ENCODE results near the gene FAM9C.
"Not testable (repeated sequence)": the region's sequence is repeated elsewhere in the genome, so short reads cannot be mapped to it uniquely, and the experiment has no call there.

The FAM9C gene

GRCh38 chrX:13043938-13044337 lies 482 bp downstream of the FAM9C start:
- no peak for DNase-seq (ENCODE audit: low read depth in 1 of 2, low spot score in 1 of 2)

GRCh38 chrX:13043138-13043537 lies 1.3 kb downstream of the FAM9C start:
- no peak for DNase-seq (ENCODE audit: low read depth in 1 of 2, low spot score in 1 of 2)

- DNase-seq (ENCODE audit: low read depth in 1 of 2, low spot score in 1 of 2) = no peak
These were observed 7.5 kb downstream of the FAM9C start for GRCh38 chrX:13036896-13037295.

DNA sequence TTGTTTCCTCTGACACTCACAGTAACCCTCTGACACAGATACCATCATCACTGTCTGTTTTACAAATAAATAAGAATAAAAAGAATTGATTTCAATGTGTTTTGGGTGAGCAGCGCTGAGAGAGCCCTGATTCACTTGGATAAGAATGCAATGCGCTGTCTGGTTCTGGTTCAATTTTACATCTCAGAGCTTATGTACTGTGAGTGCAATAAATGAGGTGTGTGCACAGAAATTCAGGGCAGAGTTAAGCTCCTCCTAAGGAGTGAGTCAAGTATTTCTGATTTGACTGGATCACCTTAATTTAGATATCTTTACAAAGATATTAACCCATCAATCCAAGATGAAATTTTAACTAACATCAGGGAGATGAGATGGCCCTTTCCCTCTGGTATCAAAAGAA lies 11.2 kb downstream of the FAM9C start:
- DNase-seq (ENCODE audit: low read depth in 1 of 2, low spot score in 1 of 2) = no peak

DNA sequence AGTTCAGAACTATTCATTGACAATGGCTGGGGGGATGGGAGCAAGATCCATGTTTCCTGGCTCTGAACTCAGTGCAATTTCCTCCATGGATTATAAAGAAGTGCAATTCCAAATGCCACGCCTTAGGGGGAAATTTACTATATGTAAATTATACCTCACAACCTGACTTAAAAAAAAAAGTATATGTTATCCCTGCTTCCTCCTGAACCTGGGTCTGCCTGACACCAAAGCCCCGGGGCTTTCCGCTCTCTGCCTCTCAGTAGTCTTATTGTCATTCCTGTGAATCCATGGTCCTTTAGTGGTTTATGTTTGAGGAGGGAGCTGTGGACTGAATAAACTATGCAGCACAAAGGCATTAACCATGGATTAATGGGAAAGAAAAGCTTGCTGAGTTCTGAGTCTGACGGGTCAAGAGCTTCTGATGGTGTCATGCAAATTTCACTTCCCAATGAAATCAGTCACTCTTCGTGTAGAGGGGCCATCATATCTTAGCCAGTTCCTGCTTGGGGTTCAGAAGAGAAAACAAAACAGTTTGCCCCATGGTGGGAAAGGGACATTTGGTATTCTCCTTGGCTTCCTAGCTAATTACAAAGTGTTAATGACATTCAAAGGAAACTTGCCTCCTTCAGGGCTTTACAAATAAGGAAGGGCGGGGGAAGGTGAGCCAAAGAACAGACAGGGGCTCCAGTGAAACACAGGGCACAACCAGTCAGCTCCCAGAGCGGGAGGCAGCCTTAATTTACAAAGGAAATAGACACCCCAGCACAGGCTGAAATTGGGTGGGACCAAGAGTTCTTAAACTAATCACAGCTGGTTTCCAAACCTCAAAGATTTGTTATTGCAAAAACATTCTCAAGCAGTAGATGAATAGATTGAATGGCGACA lies 14.3 kb downstream of the FAM9C start:
- no peak for DNase-seq (ENCODE audit: low read depth in 1 of 2, low spot score in 1 of 2)

DNA sequence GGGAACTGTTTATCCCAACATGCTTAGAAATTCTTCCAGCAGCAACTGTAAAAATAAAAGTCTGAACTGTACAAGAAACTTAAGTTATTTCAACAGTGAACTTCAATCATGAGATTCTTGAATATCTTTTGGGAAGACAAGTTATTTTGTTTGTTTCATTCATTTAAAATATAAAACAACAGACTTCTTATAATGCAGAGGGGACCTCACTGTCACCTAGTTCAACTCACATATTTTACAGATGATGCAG lies 14.9 kb downstream of the FAM9C start:
- DNase-seq (ENCODE audit: low read depth in 1 of 2, low spot score in 1 of 2) = no peak

GRCh38 chrX:13028871-13029636 lies 15.4 kb downstream of the FAM9C start:
- DNase-seq (ENCODE audit: low read depth in 1 of 2, low spot score in 1 of 2) = no peak

DNA sequence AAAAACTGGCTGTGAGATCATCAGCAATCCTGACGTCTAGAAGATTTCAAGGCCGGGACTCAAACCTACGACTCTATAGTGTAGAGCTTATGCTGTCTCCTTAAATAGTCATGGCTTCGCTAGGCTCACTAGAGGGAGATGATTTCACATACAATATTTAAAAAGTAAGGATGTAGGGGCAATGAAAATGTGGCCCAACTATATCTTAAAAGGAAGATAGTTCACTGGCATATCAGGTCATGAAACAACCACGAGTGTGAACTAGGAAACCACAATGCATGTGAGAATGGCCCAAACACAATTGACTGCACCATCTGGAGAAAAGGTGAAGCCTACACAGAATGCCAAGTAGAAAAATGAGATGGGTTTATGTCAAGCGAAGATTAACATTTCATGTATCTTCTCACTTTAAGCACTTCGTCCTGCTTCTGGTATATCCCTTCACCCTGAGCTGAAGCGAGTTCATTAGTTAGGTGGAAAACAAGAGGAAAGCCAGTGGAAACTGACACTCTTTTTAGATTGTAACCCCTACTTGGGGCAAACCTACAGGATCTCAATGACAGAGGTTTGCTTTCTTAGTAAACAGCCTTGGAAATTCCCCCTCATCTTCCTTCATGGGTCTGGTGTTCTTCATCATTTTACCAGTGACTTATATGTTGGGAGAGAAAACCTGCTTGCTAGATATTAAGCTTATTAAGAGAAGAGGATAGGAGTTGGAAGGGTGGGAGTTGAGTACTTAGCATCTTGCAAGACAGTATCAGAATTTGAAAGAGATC lies 17.4 kb downstream of the FAM9C start:
- DNase-seq (ENCODE audit: low read depth in 1 of 2, low spot score in 1 of 2) = no peak

DNA sequence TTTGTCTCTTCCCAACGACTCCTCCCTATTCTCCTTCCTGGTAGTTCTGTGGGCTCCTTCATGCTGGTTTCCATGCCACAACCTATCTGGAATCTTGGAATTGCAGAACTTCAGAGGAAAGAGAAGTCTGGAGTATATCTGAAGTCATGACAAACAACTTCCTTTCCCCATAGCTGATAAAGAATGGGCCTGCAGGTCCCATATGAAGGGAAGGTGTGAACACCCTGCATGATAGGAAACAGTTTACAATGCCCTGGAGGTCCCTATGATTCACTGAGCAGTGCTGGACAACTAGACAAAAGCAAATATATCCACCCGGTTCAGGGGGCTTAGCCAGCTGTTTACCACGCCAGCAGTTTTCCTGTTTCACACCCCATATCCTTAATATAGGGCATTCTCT lies 19.4 kb downstream of the FAM9C start:
- DNase-seq (ENCODE audit: low read depth in 1 of 2, low spot score in 1 of 2) = no peak

GRCh38 chrX:13023979-13024378 lies 20.4 kb downstream of the FAM9C start:
- DNase-seq (ENCODE audit: low read depth in 1 of 2, low spot score in 1 of 2) = no peak

GRCh38 chrX:13023567-13023966 lies 20.9 kb downstream of the FAM9C start:
- no peak for DNase-seq (ENCODE audit: low read depth in 1 of 2, low spot score in 1 of 2)

DNA sequence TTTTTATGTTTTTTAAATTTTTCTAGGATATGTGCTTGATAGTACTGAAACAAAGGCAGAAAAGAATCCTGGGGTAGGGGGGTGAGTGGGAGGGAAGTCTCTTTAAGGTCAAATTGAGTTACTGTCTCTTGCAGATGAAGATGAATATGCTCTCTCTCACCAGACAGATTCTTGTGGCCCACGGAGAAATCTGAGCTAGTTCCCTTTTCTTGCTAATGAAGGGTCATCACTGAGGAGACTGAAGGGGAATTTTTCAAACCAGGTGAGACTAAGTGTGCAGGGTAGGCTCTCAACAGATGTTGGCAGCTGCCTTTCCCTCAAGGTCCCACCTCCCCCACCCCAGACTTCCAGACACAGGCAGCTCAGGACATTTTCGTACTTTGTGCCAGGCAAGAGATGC lies 21.5 kb downstream of the FAM9C start:
- DNase-seq (ENCODE audit: low read depth in 1 of 2, low spot score in 1 of 2) = no peak

DNA sequence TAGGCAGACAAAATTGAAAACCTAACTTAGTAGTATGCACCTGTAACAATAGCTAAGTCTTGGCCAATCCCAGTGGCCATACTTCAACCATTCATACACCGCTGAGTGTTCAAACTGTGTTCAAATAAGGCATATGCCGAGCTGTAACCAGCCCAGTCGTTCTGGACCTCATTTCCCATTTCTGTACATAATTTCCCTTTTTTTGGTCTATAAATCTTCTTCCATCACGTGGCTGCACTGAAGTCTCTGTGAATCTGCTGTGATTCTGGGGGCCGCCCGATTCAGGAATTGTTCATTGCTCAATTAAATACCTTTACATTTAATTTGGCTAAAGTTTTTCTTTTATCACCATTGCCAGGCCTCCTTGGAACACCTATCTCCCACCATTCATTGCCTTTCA lies 27.7 kb downstream of the FAM9C start:
- DNase-seq (ENCODE audit: low read depth in 1 of 2, low spot score in 1 of 2) = not testable (repeated sequence)

DNA sequence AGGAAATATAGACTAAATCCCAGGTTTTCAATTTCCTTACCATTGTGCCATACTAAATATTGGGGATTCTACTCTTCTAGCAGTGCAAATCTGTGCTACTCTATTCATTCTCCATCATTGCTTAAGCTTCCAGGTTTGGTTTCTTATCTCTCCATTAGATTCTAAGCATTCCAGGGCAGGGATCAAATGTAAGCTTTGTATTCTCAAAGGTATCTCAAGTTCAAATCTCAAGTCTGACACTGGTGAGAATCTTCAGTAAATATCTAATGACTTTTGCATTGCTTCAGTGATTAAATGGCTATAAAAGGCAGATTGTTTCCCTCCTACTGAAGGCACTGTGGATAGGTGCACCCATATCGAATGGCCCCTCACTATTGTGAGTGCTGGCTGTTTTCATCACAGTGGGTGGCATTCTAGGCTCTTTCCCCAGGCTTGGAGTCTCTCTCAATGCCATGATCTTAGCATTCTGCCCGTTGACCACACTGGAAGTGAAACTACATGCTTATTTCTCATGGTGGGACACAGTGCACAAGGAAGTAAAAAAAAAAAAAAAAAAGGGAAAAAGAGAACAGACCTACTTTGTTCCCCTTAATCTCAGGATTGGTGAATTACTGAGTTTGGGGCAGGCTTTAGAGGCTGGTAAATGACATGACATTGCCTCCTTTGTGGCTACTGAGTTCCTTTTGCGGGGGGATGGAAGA lies 28.7 kb downstream of the FAM9C start:
- DNase-seq (ENCODE audit: low read depth in 1 of 2, low spot score in 1 of 2) = no peak

DNA sequence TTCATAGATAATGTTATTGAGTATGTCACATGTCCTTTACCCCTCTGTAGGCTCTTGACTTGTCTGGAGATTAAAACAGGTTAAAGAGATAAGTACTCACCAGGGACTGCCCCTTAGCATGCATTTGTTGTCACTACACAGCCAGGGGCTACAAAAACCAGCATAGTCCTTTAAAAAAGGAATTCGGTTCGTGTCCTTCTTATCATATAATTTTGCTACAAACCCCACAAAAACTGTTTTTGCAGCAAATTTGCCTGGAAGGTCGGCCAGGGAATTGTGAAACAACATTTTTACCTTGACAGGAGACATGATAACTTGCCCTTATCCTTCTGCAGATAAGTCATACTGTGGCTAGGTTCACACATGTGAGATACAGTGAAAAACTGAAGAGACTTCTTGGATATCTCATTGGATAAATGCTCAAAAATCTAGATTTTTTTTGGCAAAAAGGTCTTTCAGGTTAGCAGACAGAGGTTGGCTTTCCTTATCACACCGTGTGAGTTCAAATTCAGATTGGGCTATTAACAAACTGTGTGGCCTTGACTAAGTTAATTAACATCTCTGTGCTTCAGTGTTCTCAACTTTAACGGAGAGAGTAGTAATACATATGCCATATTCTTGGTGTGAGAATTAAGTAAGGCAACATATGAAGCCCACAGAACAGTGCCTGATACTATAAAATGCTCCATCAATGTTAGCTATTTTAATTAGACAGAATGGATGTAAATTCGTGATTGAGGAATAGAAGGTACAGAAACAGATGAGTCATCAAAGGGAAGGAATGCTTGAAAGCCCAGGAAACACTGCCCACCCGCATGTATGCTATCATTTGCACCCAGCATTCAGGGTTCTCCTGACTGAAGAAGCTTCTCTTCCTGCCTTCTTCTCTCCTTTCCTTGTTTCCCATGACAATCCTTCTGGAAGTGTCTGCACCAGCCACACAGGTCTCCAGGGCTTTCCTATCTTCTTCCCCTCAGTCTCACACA lies 30.0 kb downstream of the FAM9C start:
- no peak for DNase-seq (ENCODE audit: low read depth in 1 of 2, low spot score in 1 of 2)

GRCh38 chrX:13013363-13014110 lies 30.9 kb downstream of the FAM9C start:
- DNase-seq (ENCODE audit: low read depth in 1 of 2, low spot score in 1 of 2) = no peak

GRCh38 chrX:13010546-13010945 lies 33.9 kb downstream of the FAM9C start:
- DNase-seq (ENCODE audit: low read depth in 1 of 2, low spot score in 1 of 2) = no peak

- no peak for DNase-seq (ENCODE audit: low read depth in 1 of 2, low spot score in 1 of 2)
These were observed 34.6 kb downstream of the FAM9C start for GRCh38 chrX:13009844-13010243.

GRCh38 chrX:13009273-13009672 lies 35.1 kb downstream of the FAM9C start:
- no peak for DNase-seq (ENCODE audit: low read depth in 1 of 2, low spot score in 1 of 2)
